Gastroesophageal sphincter (tissue), 3 donors: ENCODE results near the gene OPRD1.

Source experiments
- CTCF ChIP-seq, 4 experiments: fragments of 200-600 bp in 2 of 4; fragments of 450-650 bp in 2 of 4; sonication (generic) in 1 of 4; IDR thresholded peaks; one replicate each; pipeline ENCODE4 v1.5.1; 2017 to 2019; ENCODE audit warnings: antibody characterized with exemption in 4 of 4, mild to moderate bottlenecking in 2 of 4, moderate library complexity in 2 of 4
- POLR2AphosphoS5 ChIP-seq: sonication (generic); formaldehyde crosslinking; IDR thresholded peaks from one replicate; pipeline ENCODE4 v1.6.1; 2017; ENCODE audit warnings: antibody characterized with exemption

DNA sequence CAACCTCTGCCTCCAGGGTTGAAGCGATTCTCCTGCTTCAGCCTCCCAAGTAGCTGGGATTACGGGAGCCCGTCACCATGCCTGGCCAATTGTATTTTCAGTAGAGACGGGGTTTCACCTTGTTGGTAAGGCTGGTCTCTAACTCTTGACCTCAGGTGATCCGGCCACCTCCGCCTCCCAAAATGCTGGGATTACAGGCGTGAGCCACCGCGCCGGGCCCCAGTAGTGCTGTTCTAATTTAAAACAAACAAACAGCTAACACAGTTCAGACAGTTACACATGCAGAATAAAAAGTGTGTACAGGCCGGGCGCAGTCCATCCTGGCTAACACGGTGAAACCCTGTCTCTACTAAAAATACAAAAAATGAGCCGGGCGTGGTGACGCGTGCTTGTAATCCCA lies 35.6 kb upstream of the OPRD1 start:
- no peak for TF ChIP-seq POLR2AphosphoS5
- TF ChIP-seq CTCF (IDR thresholded peaks at IDR 0.05), result no peak
